H1 (cell line): ENCODE results near the gene ALOX15B. TPM values are rescaled to one million over a fixed set of nuclear protein-coding genes. Genes with fewer than 3 reads are reported as not detected.

ENCODE experiments used
- CTCF ChIA-PET: fragments of 300-600 bp; sonication (Branson Sonifier 250); formaldehyde crosslinking; loops from one replicate; lab custom pipeline; 2021; ENCODE audit not compliant: partially characterized antibody; lab: Charles Lee
- POLR2A ChIA-PET: fragments of 300-600 bp; sonication (Branson Sonifier 250); formaldehyde crosslinking; loops from one replicate; lab custom pipeline; 2021; ENCODE audit warnings: inconsistent platforms; ENCODE audit not compliant: partially characterized antibody; lab: Charles Lee
- DNase-seq, 2 experiments: peaks; one replicate each; pipeline versions ENCODE4 v3.0.0 to v3.0.0-alpha.2; 2010 to 2022; ENCODE audit warnings: low spot score in 2 of 2, low read depth in 1 of 2, mixed read lengths in 1 of 2
- FAIRE-seq: peaks from 2 replicates; lab custom pipeline; 2011; peaks lifted over from hg19 to GRCh38; lab: Jason Lieb, UNC
- H2AFZ ChIP-seq: 2 replicates; pipeline ENCODE4 v1.8.1; 2012; ENCODE audit warnings: low read length, inconsistent platforms
- H2AK5ac ChIP-seq: 2 replicates; pipeline ENCODE4 v1.6.1; 2013; ENCODE audit warnings: low read depth, low read length
- H2BK120ac ChIP-seq: replicated peaks from 2 replicates; pipeline ENCODE3; 2013; ENCODE audit warnings: low read depth, low read length, inconsistent platforms
- H2BK12ac ChIP-seq: 2 replicates; pipeline ENCODE4 v1.6.1; 2013; ENCODE audit warnings: low read depth, low read length
- H2BK15ac ChIP-seq: 2 replicates; pipeline ENCODE4 v1.6.1; 2013; ENCODE audit warnings: low read length
- H2BK20ac ChIP-seq: 2 replicates; pipeline ENCODE4 v1.6.1; 2013; ENCODE audit warnings: low read length
- H2BK5ac ChIP-seq: 2 replicates; pipeline ENCODE4 v1.6.1; 2013; ENCODE audit warnings: low read depth, low read length
- H3K14ac ChIP-seq: 2 replicates; pipeline ENCODE4 v1.6.1; 2013; ENCODE audit warnings: inconsistent platforms; ENCODE audit not compliant: insufficient read length
- H3K18ac ChIP-seq: 2 replicates; pipeline ENCODE4 v1.6.1; 2013; ENCODE audit warnings: low read length; ENCODE audit errors: extremely low read depth
- H3K23ac ChIP-seq: 2 replicates; pipeline ENCODE4 v1.6.1; 2013; ENCODE audit warnings: inconsistent platforms; ENCODE audit not compliant: insufficient read length
- H3K23me2 ChIP-seq: 2 replicates; pipeline ENCODE4 v1.6.1; 2013; ENCODE audit warnings: low read depth, low read length
- H3K27ac ChIP-seq: 2 replicates; pipeline ENCODE4 v1.6.1; 2011; ENCODE audit warnings: low read depth, low read length, inconsistent platforms
- H3K27me3 ChIP-seq, 4 experiments: replicated peaks in 1 of 4; 1 replicate in 1 of 4; 2 replicates in 3 of 4; pipeline versions ENCODE4 v1.6.1 to v1.8.1; 2011 to 2013; ENCODE audit warnings: low read length in 3 of 4, mild to moderate bottlenecking in 3 of 4, inconsistent platforms in 2 of 4, mixed read lengths in 2 of 4, moderate library complexity in 1 of 4; ENCODE audit not compliant: control insufficient read depth in 3 of 4, insufficient read depth in 3 of 4; ENCODE audit errors: extremely low read depth in 1 of 4
- H3K36me3 ChIP-seq, 4 experiments: 2 replicates each; pipeline versions ENCODE4 v1.6.1 to v1.8.1; 2011 to 2013; ENCODE audit warnings: mild to moderate bottlenecking in 4 of 4, low read length in 3 of 4, moderate library complexity in 2 of 4, control low read depth in 1 of 4, inconsistent platforms in 1 of 4; ENCODE audit not compliant: insufficient read depth in 4 of 4, control insufficient read depth in 2 of 4
- H3K4ac ChIP-seq: replicated peaks from 2 replicates; pipeline ENCODE3; 2013; ENCODE audit warnings: low read length, low read depth, mixed read lengths, inconsistent platforms; ENCODE audit not compliant: insufficient read length
- H3K4me1 ChIP-seq, 4 experiments: replicated peaks in 1 of 4; 1 replicate in 1 of 4; 2 replicates in 3 of 4; pipeline versions ENCODE4 v1.6.1 to v1.8.1; 2011 to 2013; ENCODE audit warnings: low read length in 3 of 4, inconsistent platforms in 2 of 4, mixed read lengths in 1 of 4; ENCODE audit not compliant: insufficient read depth in 4 of 4, control insufficient read depth in 3 of 4
- H3K4me2 ChIP-seq, 2 experiments: 2 replicates each; pipeline versions ENCODE4 v1.6.1 to v1.8.1; 2011 to 2013; ENCODE audit warnings: low read depth in 2 of 2, low read length in 2 of 2, control low read depth in 1 of 2, inconsistent platforms in 1 of 2, mild to moderate bottlenecking in 1 of 2; ENCODE audit not compliant: insufficient read depth in 1 of 2
- H3K4me3 ChIP-seq, 4 experiments: fragments of 200-600, 300-600 bp in 1 of 4; sonication (generic), shearing (Covaris generic), sonication (Bioruptor Twin) in 1 of 4; 2 replicates each; pipeline versions ENCODE4 v1.5.1 to v1.8.1; 2011 to 2016; ENCODE audit warnings: low read length in 4 of 4, low read depth in 3 of 4, control low read depth in 2 of 4, inconsistent platforms in 2 of 4, mild to moderate bottlenecking in 2 of 4, mixed read lengths in 1 of 4, moderate library complexity in 1 of 4; ENCODE audit not compliant: insufficient read depth in 2 of 4; ENCODE audit errors: extremely low read depth in 1 of 4
- H3K56ac ChIP-seq: replicated peaks from 2 replicates; pipeline ENCODE3; 2013; ENCODE audit warnings: low read depth, mild to moderate bottlenecking, mixed read lengths, low read length, inconsistent platforms; ENCODE audit not compliant: insufficient read length
- H3K79me1 ChIP-seq: 2 replicates; pipeline ENCODE4 v1.6.1; 2013; ENCODE audit warnings: low read depth, low read length, control low read depth
- H3K79me2 ChIP-seq, 2 experiments: 2 replicates each; pipeline versions ENCODE4 v1.6.1 to v1.8.1; 2012 to 2013; ENCODE audit warnings: low read length in 2 of 2, mild to moderate bottlenecking in 2 of 2, inconsistent platforms in 1 of 2; ENCODE audit not compliant: insufficient read depth in 2 of 2, control insufficient read depth in 1 of 2
- H3K9ac ChIP-seq, 4 experiments: replicated peaks in 1 of 4; 1 replicate in 1 of 4; 2 replicates in 3 of 4; pipeline versions ENCODE4 v1.6.1 to v1.8.1; 2011 to 2013; ENCODE audit warnings: low read depth in 3 of 4, low read length in 3 of 4, control low read depth in 2 of 4, mild to moderate bottlenecking in 2 of 4, moderate library complexity in 2 of 4, inconsistent platforms in 1 of 4; ENCODE audit errors: extremely low read depth in 1 of 4
- H3K9me3 ChIP-seq, 2 experiments: 2 replicates each; pipeline versions ENCODE4 v1.6.1 to v1.8.1; 2012 to 2013; ENCODE audit warnings: mild to moderate bottlenecking in 2 of 2, moderate library complexity in 2 of 2, control low read depth in 1 of 2, inconsistent platforms in 1 of 2, low read depth in 1 of 2, low read length in 1 of 2, mixed read lengths in 1 of 2; ENCODE audit not compliant: insufficient read depth in 2 of 2
- H4K20me1 ChIP-seq, 2 experiments: replicated peaks in 1 of 2; 2 replicates each; pipeline versions ENCODE3 to v1.8.1; 2011 to 2013; ENCODE audit warnings: inconsistent platforms in 2 of 2, low read length in 2 of 2, mild to moderate bottlenecking in 1 of 2; ENCODE audit not compliant: insufficient read depth in 2 of 2, control insufficient read depth in 1 of 2
- H4K5ac ChIP-seq: 2 replicates; pipeline ENCODE4 v1.6.1; 2013; ENCODE audit warnings: low read length, low read depth, mixed read lengths, inconsistent platforms; ENCODE audit not compliant: insufficient read length
- H4K8ac ChIP-seq: 2 replicates; pipeline ENCODE4 v1.8.0; 2013; ENCODE audit warnings: mild to moderate bottlenecking, moderate library complexity, low read length, inconsistent platforms; ENCODE audit not compliant: insufficient read depth; ENCODE audit errors: extremely low read depth
- H4K91ac ChIP-seq: replicated peaks from 2 replicates; pipeline ENCODE3; 2013; ENCODE audit warnings: low read length, mixed read lengths, inconsistent platforms; ENCODE audit not compliant: insufficient read length
- CREB1 ChIP-seq: IDR thresholded peaks from 2 replicates; pipeline ENCODE4 v1.6.1; 2012; ENCODE audit warnings: inconsistent platforms
- EGR1 ChIP-seq: IDR thresholded peaks from 2 replicates; pipeline ENCODE4 v1.6.1; 2011; ENCODE audit warnings: low read depth, low read length, borderline replicate concordance
- FOSL1 ChIP-seq: IDR thresholded peaks from 2 replicates; pipeline ENCODE4 v1.6.1; 2011; ENCODE audit warnings: mild to moderate bottlenecking, low read depth, low read length, moderate library complexity; ENCODE audit not compliant: insufficient read depth
- HDAC2 ChIP-seq, 2 experiments: fragments of 300-600 bp in 1 of 2; sonication (generic) in 1 of 2; IDR thresholded peaks; 2 replicates each; pipeline ENCODE4 v1.6.1; 2011 to 2012; ENCODE audit warnings: low read depth in 2 of 2, low read length in 2 of 2, mild to moderate bottlenecking in 2 of 2, moderate library complexity in 2 of 2, borderline replicate concordance in 1 of 2, inconsistent platforms in 1 of 2
- JUN ChIP-seq: IDR thresholded peaks from 2 replicates; pipeline ENCODE4 v1.6.1; 2011; ENCODE audit warnings: low read depth, mild to moderate bottlenecking, improper control_type of control experiment, low read length
- MAFK ChIP-seq: IDR thresholded peaks from 2 replicates; pipeline ENCODE4 v1.6.1; 2012; ENCODE audit warnings: low read depth, mild to moderate bottlenecking, improper control_type of control experiment, low read length
- PHF8 ChIP-seq: fragments of 200-600 bp; sonication (generic); conservative IDR thresholded peaks from 2 replicates; pipeline ENCODE4 v1.7.1; 2012; ENCODE audit warnings: low read depth, mild to moderate bottlenecking, inconsistent platforms, low read length, moderate library complexity
- POLR2A ChIP-seq, 2 experiments: IDR thresholded peaks; 1 replicate in 1 of 2; 2 replicates in 1 of 2; pipeline ENCODE4 v1.6.1; 2011; ENCODE audit warnings: low read depth in 2 of 2, low read length in 2 of 2, mild to moderate bottlenecking in 2 of 2; ENCODE audit errors: control extremely low read depth in 1 of 2
- RAD21 ChIP-seq, 2 experiments: IDR thresholded peaks in 1 of 2; conservative IDR thresholded peaks in 1 of 2; 2 replicates each; pipeline ENCODE4 v1.6.1; 2011; ENCODE audit warnings: low read depth in 2 of 2, low read length in 2 of 2, improper control_type of control experiment in 1 of 2, inconsistent platforms in 1 of 2, mild to moderate bottlenecking in 1 of 2, moderate library complexity in 1 of 2
- RNF2 ChIP-seq: fragments of 200-900, 300-1000 bp; sonication (generic); IDR thresholded peaks from 2 replicates; pipeline ENCODE4 v1.7.1; 2016; ENCODE audit warnings: borderline replicate concordance, low read depth, mild to moderate bottlenecking, antibody characterized with exemption, low read length; ENCODE audit not compliant: poor library complexity, severe bottlenecking; ENCODE audit errors: missing control alignments
- TAF7 ChIP-seq: optimal IDR thresholded peaks from 2 replicates; pipeline ENCODE3; 2011; ENCODE audit warnings: low read depth, mild to moderate bottlenecking, inconsistent platforms, low read length, moderate library complexity, borderline replicate concordance
- TBP ChIP-seq: IDR thresholded peaks from 2 replicates; pipeline ENCODE4 v1.6.1; 2011; ENCODE audit warnings: low read depth, low read length, improper control_type of control experiment
- YY1 ChIP-seq: IDR thresholded peaks from 2 replicates; pipeline ENCODE4 v1.6.1; 2011; ENCODE audit warnings: low read depth, mild to moderate bottlenecking, low read length
- WGBS, 2 experiments: shearing (Covaris generic) in 1 of 2; methylation state at CpG; one replicate each; pipeline versions ENCODE4 v1.1.6 to v1.1.7; 2013 to 2015; ENCODE audit warnings: low lambda C conversion rate in 2 of 2, mixed read lengths in 2 of 2, inconsistent platforms in 1 of 2, low coverage in 1 of 2, missing lambda C conversion rate in 1 of 2; ENCODE audit not compliant: insufficient replicate concordance in 2 of 2, insufficient coverage in 1 of 2, insufficient read length in 1 of 2; ENCODE audit errors: extremely low coverage in 1 of 2, missing lambda C conversion rate in 1 of 2; 5-methylcytosine and 5-hydroxymethylcytosine counted together
- polyA plus RNA-seq, 7 experiments: library from polyadenylated mRNA; depleted of rRNA in 3 of 7; stranded (reverse) in 5 of 7; unstranded in 2 of 7; fragments of >200 nt in 5 of 7; fragments of 200-250 nt in 2 of 7; gene quantifications; 1 replicate in 5 of 7; 2 replicates in 1 of 7; 4 replicates in 1 of 7; pipeline versions ENCODE4 v1.2.1 to v1.2.3, GENCODE V29; 2011 to 2013; ENCODE audit warnings: missing spikeins in 2 of 7, mixed read lengths in 2 of 7
- total RNA-seq: library from RNA; stranded (reverse); fragmentation: NEBNext Ultra II Directional; extraction: Animal tissue kit (Norgen Biotek cat#: 25700); gene quantifications from 2 replicates; pipeline ENCODE4 v1.2.1, GENCODE V29; 2021

Gene ALOX15B
- total and polyA plus RNA-seq, 2 of the 8 experiments (the other 6 are each of a cell fraction or from before 2014, with no cell fraction given), result 0.63 to 0.91 TPM

DNA sequence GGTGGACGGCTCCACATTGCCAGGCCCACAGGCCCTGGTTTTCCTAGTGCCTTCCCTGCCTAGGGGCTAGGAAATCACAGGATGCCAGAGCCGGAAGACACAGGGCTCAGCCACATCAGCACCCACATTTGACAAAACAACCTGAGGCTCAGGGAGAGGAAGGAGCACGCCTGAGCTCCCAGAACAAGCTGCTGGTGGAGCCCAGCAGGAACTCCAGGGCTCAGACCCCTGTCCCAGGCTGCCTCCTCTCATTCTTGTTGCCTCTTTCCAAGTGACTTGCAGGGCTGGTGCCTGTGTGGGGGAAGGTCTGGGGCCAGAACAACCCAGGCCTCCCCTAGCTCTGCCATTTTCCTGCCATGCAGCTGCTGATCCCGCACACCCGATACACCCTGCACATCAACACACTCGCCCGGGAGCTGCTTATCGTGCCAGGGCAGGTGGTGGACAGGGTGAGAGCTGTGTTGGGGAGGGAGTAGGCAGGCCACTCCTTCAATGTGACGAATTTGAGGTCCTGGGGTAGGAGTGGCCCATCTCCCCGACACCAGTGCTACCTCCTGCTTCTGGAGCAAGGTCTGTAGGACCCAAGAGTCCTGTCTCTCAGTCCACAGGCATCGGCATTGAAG, 7.6 kb downstream of the ALOX15B start:
- CTCF ChIA-PET, result interaction anchor here (0.6 to 2.8 kb wide), 12 partner anchors 11 to 182 kb away, joined by 3 to 19 read pairs (median 3); no protein-coding TSS in a partner anchor
- Histone ChIP-seq H3K27me3 (no peaks in the 10 kb centered on the region; a peak in 2 of 7 replicates), H3K4me1 (no peaks in the 10 kb centered on the region), H2AFZ (no peak overlapping the region), H2BK120ac (no peak overlapping the region), H3K18ac (no peak overlapping the region), H3K27ac (no peak overlapping the region), H3K23me2 (no peaks in the 10 kb centered on the region), H2BK5ac (no peak overlapping the region), H4K91ac (no peak overlapping the region), H3K9me3 (no peaks in the 10 kb centered on the region), H2BK12ac (no peak overlapping the region), H4K8ac (no peak overlapping the region; the same call in none of the 2 replicates), H3K4ac (no peak overlapping the region), H2BK15ac (no peak overlapping the region), H4K20me1 (no peaks in the 10 kb centered on the region), H3K4me3 (no peak overlapping the region), H3K56ac (no peak overlapping the region), H3K14ac (no peak overlapping the region), H2BK20ac (no peak overlapping the region), H4K5ac (no peak overlapping the region), H3K23ac (no peak overlapping the region), H3K79me2 (no peaks in the 10 kb centered on the region), H2AK5ac (no peak overlapping the region), H3K4me2 (no peak overlapping the region), H3K36me3 (no peaks in the 10 kb centered on the region; a peak in 1 of 8 replicates), H3K79me1 (no peaks in the 10 kb centered on the region), H3K9ac (no peak overlapping the region)
- POLR2A ChIA-PET, result interaction anchor here (2.3 kb wide), 1 partner anchor 127 kb away, joined by 7 read pairs; no protein-coding TSS in a partner anchor
- 82% methylated on average over 10 of the region's 11 CpGs; no CpG with 5 or more reads in 1 of the 2 experiments for WGBS, 2 experiments
- FAIRE-seq (no peak), DNase-seq (no peak)
- no peak for TF ChIP-seq CREB1
- TF ChIP-seq PHF8, result no peak
- TF ChIP-seq JUN, result no peak
- no peak for TF ChIP-seq TAF7
- no peak for TF ChIP-seq POLR2A (IDR thresholded peaks at IDR 0.05; ENCODE audit: control extremely low read depth in 1 of 2, low read depth in 2 of 2, low read length in 2 of 2)
- TF ChIP-seq MAFK, result no peak
- TF ChIP-seq YY1, result no peak
- TF ChIP-seq RAD21 (IDR thresholded peaks at IDR 0.05 in 1 of 2, conservative IDR thresholded peaks at IDR 0.05 in 1 of 2; ENCODE audit: low read depth in 2 of 2, low read length in 2 of 2), result no peak
- TF ChIP-seq FOSL1, result no peak
- no peak for TF ChIP-seq RNF2
- no peak for TF ChIP-seq TBP
- TF ChIP-seq HDAC2 (IDR thresholded peaks at IDR 0.05; ENCODE audit: borderline replicate concordance in 1 of 2, low read depth in 2 of 2, low read length in 2 of 2), result no peak
- no peak for TF ChIP-seq EGR1
